Activated naive CD4-positive, alpha-beta T cell treated with anti-CD3 and anti-CD28 coated beads, Interleukin-2, amount 10 ng/mL, durations not matched to agents 7 days and 5 days (primary cell): ENCODE results near the gene OTOG.
"Not testable (repeated sequence)": the region's sequence is repeated elsewhere in the genome, so short reads cannot be mapped to it uniquely, and the experiment has no call there.

ENCODE experiments used
- CTCF ChIA-PET: fragments of 350-600 bp; sonication (Branson Sonifier 250); formaldehyde crosslinking; loops from one replicate; lab custom pipeline; 2021; ENCODE audit warnings: antibody characterized with exemption; lab: Charles Lee
- DNase-seq: peaks from one replicate; pipeline ENCODE4 v3.0.0-alpha.2; 2020
- H3K27ac Mint-ChIP-seq: one replicate; pipeline ENCODE4 v1.8.0; 2021; ENCODE audit warnings: mild to moderate bottlenecking, moderate library complexity, mixed read lengths
- H3K27me3 Mint-ChIP-seq: one replicate; pipeline ENCODE4 v1.8.0; 2021; ENCODE audit warnings: mild to moderate bottlenecking, mixed read lengths
- H3K36me3 Mint-ChIP-seq: one replicate; pipeline ENCODE4 v1.8.0; 2021; ENCODE audit warnings: mixed read lengths
- H3K4me1 Mint-ChIP-seq: one replicate; pipeline ENCODE4 v1.8.0; 2021; ENCODE audit warnings: mixed read lengths
- H3K4me3 Mint-ChIP-seq: one replicate; pipeline ENCODE4 v1.8.0; 2021; ENCODE audit warnings: mild to moderate bottlenecking, moderate library complexity, mixed read lengths
- H3K9me3 Mint-ChIP-seq: one replicate; pipeline ENCODE4 v1.8.0; 2021; ENCODE audit warnings: mixed read lengths

The OTOG gene

DNA sequence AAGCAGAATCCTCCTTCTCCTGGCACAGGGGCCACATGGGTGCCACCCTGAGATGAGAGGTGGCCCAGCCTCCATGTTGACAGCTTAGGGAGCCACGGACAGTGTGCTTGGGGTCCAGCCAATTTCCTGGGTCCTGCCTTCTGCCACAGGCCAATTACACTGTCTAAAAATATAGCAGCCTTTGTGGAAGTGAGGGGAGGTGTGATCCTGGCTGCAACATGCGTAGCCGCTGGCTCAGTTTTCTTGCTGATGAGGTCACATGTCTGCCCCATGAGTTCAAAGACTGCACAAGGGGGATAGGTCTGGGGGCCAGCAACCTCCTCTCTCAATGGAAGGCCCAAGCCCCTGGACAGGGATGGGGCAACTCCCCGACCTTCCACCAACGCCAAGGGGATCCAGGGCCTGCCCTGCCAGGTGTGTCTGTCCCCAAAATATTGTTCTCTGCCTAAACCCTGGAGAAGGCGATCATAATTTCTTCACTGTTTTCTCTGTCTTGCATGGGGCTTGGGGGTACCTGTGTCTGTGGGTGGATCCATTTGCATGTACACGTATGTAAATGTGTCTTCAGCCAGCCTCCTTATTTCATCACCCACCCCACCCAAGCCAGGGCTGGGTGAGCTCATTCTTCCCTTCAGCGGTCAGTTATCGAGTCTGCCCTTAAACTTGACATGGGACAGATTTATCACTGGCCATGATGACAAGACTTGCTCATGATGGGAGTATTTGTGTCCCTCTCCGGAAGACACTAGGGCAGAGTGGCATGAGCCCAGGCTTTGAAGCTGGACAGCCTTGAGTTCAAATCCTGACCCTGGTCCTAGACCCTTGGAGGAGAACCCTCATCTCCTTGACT lies 59.4 kb downstream of the OTOG start:
- H3K4me1 Mint-ChIP-seq: no peaks in the 10 kb centered on the region
- H3K36me3 Mint-ChIP-seq: no peaks in the 10 kb centered on the region
- H3K4me3 Mint-ChIP-seq: no peak overlapping the region
- CTCF ChIA-PET: no interaction called here
- no peak for DNase-seq
- peaks cover 8% of the 10 kb centered on the region for H3K27me3 Mint-ChIP-seq
- H3K27ac Mint-ChIP-seq: no peak overlapping the region
- H3K9me3 Mint-ChIP-seq: no peaks in the 10 kb centered on the region

DNA sequence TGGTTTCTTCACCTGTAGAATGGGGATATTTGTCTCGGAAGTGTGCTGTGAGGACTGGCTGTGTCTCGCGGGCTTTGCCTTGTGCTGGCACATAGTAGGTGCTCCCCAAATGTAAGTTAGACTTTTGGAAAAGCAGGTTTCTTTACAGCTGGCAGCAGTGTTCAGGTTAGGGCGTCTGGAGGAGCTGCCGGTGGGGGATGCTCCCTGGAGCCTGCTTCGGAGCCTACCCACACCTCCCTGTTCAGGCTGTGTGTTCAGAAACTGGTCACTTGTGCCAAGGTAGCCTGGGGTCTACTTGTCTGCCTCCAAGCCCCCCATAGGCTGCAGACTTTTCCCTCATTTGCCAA lies 60.0 kb downstream of the OTOG start:
- CTCF ChIA-PET: no interaction called here
- no peak overlapping the region for H3K4me3 Mint-ChIP-seq
- no peaks in the 10 kb centered on the region for H3K4me1 Mint-ChIP-seq
- H3K27ac Mint-ChIP-seq: no peak overlapping the region
- no peaks in the 10 kb centered on the region for H3K9me3 Mint-ChIP-seq
- H3K27me3 Mint-ChIP-seq: peaks cover 8% of the 10 kb centered on the region
- no peaks in the 10 kb centered on the region for H3K36me3 Mint-ChIP-seq
- DNase-seq: no peak

DNA sequence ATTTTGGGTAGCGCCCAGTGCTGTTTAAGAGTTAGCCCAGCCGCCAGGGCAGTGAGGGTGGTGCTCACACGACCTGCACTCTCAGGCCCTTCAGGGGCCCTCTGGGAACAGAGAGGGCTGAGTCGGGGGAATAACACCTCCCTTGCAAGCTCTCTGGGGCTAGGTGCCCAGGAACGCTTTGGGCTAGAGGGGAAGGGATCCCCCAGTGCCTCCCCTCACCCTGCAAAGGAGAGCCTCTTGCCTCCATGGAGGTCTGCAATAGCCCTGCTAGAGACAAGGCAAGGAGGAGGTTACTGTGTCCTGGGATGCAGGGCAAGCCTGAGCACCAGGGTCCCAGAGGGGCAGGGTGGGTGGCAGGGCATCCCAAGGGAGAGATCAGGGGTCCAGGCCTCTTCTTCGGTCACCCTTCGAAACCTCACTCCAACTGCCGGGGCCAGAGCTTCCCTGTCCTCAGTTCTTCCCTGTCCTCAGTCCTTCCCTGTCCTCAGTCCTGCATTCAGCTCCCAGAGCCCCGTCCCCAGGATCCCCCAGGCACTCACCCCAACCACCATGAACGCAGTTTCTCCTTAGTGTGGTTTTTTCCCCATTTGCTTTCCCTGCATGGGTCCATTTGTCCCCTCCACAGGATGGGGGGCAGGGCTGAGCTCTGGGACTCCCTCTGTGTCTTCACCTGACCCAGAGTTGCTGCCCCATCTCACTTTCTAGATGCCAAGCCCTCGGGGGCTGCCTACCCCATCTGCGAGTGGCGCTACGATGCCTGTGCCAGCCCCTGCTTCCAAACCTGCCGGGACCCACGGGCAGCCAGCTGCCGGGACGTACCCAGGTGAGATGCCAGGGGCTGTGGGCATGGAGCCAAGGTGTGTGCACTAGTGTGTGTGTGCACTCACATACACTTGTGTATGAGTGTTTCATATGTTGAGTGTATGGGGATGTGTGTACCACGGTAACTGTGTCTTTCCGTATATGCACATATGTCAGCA lies 60.8 kb downstream of the OTOG start:
- no peak overlapping the region for H3K4me3 Mint-ChIP-seq
- no peaks in the 10 kb centered on the region for H3K36me3 Mint-ChIP-seq
- CTCF ChIA-PET: no interaction called here
- H3K9me3 Mint-ChIP-seq: no peaks in the 10 kb centered on the region
- H3K27ac Mint-ChIP-seq: no peak overlapping the region
- H3K27me3 Mint-ChIP-seq: peaks cover 8% of the 10 kb centered on the region
- DNase-seq: no peak
- H3K4me1 Mint-ChIP-seq: no peaks in the 10 kb centered on the region

DNA sequence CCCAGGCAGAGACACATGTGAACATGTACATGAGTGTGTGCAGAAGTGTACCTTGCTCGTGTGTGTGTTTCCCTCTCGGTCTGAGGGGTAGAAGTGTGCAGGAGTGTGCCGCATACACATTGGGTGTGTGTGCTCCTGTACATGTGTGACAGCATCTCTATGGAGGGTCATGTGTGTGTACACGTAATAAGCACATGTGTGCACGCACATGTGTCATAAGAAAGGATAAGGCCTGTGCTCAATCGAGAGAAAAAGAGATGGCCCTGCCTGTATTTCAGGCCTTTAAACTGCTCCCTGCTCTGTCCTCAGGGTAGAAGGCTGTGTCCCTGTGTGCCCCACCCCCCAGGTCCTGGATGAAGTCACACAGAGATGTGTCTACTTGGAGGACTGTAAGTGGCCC lies 61.8 kb downstream of the OTOG start:
- no peak overlapping the region for H3K4me3 Mint-ChIP-seq
- H3K4me1 Mint-ChIP-seq: no peaks in the 10 kb centered on the region
- H3K27ac Mint-ChIP-seq: no peak overlapping the region
- no peak for DNase-seq
- no peaks in the 10 kb centered on the region for H3K36me3 Mint-ChIP-seq
- peaks cover 12% of the 10 kb centered on the region for H3K27me3 Mint-ChIP-seq
- CTCF ChIA-PET: no interaction called here
- H3K9me3 Mint-ChIP-seq: no peaks in the 10 kb centered on the region

DNA sequence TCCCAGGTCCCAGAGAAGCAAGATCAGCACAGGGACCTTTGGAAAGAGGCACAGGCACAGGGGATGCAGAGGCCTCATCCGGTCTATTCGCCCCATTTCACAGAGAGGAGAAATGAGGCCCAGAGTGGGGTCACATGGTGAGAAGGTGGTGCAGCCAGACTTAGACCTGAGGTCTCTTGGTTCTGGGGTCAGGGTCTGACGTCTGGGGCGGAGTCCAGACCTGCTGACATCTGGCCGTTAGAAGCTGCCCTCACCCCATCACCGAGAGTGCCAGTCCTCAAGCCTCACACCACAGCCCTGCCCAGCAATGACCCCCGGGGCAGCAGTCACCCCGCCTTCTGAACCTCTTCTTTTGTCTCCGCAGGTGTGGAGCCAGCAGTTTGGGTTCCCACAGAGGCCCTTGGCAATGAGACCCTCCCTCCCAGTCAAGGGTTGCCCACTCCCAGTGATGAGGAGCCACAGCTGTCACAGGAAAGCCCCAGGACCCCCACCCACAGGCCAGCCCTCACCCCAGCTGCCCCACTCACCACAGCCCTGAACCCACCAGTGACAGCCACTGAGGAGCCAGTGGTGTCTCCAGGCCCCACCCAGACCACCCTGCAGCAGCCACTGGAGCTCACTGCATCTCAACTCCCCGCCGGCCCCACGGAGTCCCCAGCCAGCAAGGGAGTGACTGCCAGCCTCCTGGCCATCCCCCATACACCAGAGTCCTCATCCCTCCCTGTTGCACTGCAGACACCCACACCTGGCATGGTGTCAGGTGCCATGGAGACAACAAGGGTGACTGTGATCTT lies 62.4 kb downstream of the OTOG start:
- Mint-ChIP-seq H3K27me3 (peaks cover 12% of the 10 kb centered on the region), H3K9me3 (no peaks in the 10 kb centered on the region), H3K27ac (no peak overlapping the region), H3K4me1 (no peaks in the 10 kb centered on the region), H3K4me3 (no peak overlapping the region), H3K36me3 (no peaks in the 10 kb centered on the region)
- CTCF ChIA-PET: no interaction called here
- no peak for DNase-seq

DNA sequence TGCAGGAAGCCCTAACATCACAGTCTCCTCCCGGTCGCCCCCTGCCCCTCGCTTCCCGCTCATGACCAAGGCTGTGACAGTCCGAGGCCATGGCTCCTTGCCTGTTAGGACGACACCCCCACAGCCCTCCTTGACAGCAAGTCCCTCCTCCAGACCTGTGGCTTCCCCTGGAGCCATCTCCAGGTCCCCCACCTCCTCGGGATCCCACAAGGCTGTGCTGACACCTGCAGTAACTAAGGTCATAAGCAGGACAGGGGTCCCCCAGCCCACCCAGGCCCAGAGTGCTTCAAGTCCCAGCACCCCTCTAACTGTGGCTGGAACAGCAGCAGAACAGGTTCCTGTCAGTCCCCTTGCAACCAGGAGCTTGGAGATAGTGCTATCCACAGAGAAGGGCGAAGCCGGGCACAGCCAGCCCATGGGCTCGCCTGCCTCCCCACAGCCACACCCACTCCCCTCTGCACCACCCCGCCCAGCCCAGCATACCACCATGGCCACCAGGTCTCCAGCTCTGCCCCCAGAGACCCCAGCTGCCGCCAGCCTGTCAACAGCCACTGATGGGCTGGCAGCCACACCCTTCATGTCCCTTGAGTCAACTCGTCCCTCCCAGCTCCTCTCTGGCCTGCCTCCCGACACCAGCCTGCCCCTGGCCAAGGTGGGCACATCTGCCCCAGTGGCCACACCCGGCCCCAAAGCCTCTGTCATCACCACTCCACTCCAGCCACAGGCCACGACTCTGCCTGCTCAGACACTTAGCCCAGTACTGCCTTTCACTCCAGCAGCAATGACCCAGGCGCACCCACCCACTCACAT lies 63.2 kb downstream of the OTOG start:
- no peaks in the 10 kb centered on the region for H3K9me3 Mint-ChIP-seq
- no peaks in the 10 kb centered on the region for H3K4me1 Mint-ChIP-seq
- no peak overlapping the region for H3K4me3 Mint-ChIP-seq
- peaks cover 12% of the 10 kb centered on the region for H3K27me3 Mint-ChIP-seq
- no peak for DNase-seq
- CTCF ChIA-PET: no interaction called here
- H3K27ac Mint-ChIP-seq: no peak overlapping the region
- no peaks in the 10 kb centered on the region for H3K36me3 Mint-ChIP-seq

DNA sequence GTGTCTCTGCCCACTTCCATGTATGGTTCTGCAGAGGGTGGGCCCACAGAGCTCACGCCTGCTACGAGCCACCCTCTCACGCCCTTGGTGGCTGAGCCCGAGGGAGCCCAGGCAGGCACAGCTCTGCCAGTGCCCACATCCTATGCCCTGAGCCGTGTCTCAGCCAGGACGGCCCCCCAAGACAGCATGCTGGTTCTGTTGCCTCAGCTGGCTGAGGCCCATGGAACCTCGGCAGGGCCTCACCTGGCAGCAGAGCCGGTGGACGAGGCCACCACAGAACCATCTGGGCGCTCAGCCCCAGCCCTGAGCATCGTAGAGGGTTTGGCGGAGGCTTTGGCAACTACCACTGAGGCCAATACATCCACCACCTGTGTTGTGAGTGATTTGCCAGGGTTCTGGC lies 64.0 kb downstream of the OTOG start:
- CTCF ChIA-PET: no interaction called here
- no peaks in the 10 kb centered on the region for H3K36me3 Mint-ChIP-seq
- no peak overlapping the region for H3K27ac Mint-ChIP-seq

DNA sequence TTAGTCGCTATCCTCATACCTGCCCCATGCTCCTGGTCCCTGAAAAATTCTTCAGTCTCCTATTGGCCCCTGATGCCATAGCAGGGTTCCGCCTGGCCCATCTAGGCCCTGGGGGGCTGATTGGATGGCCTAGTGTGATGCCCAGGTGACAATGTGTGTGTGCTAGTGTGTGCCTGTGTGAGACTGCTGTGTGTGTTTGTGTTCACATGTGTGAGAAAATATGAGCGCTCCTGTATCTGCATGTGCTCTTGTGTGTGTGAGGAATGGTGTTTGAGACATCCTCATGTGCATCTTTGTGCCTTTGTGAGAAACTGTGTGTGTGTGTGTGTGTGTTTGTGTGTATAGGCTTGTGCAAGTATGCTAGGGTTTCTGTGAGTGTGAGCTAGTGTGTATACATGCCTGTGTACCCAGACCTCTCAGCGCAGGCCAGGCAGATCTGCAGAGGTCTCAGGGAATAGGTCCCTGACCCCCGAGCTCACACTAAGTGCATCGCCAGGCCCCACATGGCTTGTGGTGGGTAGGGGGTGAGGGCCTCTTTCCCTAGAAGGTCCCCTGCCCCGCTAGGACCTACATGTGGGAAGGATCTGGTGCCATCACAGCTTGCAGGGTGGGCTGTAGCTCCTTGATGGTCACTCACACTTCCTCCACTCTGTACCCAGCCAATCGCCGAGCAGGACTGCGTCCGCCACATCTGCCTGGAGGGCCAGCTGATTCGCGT lies 64.6 kb downstream of the OTOG start:
- CTCF ChIA-PET: interaction anchor here (1.0 kb wide), 1 partner anchor 13 kb away, joined by 3 read pairs; no protein-coding TSS in a partner anchor
- peaks cover 10% of the 10 kb centered on the region for H3K27me3 Mint-ChIP-seq
- H3K36me3 Mint-ChIP-seq: no peaks in the 10 kb centered on the region
- no peak for DNase-seq
- no peak overlapping the region for H3K4me3 Mint-ChIP-seq
- H3K27ac Mint-ChIP-seq: no peak overlapping the region
- no peaks in the 10 kb centered on the region for H3K9me3 Mint-ChIP-seq
- no peaks in the 10 kb centered on the region for H3K4me1 Mint-ChIP-seq

More for the DNA sequence above, 64.0 kb downstream of the OTOG start:
- DNase-seq: no peak
- Mint-ChIP-seq H3K9me3 (no peaks in the 10 kb centered on the region), H3K4me1 (no peaks in the 10 kb centered on the region), H3K27me3 (peaks cover 12% of the 10 kb centered on the region), H3K4me3 (no peak overlapping the region)

DNA sequence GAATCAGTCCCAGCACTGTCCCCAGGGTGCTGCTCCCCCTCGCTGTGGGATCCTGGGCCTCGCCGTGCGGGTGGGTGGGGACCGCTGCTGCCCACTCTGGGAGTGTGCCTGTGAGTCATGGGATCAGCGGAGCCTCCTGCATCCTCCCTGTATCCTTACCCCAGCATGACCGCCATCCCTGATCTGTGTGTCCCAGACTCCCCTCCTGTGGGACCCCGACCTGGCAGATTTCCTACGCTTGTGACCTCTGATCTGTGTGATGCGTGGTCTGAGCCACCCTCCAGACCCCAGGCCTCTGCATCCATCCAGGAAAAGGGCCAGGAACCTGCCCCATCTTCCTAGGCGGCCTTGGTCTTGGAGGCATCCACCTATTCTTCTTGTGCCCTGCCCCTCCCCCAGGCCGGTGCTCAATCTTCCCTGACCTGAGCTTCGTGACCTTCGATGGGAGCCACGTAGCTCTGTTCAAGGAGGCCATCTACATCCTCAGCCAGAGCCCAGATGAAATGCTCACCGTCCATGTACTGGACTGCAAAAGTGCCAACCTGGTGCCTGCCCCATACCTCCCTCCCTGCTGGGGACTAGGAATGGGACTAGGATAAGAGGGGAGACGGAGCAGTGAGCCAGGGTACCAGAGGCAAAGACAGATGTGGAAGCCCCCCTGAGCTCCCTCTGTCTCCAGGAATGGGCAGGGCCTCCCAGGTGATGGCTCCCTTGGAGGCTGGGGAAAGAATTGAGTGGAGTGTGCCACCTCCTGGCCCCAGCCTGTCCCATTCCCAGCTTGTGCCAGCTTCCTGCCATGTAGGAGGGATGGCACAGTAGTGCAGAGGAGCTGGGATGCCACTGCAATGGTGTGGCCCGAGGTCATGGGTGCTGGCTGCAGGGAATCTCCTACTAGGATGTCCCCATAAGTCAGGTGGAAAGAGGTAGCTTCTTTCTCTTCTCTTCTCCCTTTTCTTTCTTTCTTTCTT lies 65.4 kb downstream of the OTOG start:
- H3K4me1 Mint-ChIP-seq: no peaks in the 10 kb centered on the region
- H3K27me3 Mint-ChIP-seq: peaks cover 8% of the 10 kb centered on the region
- H3K27ac Mint-ChIP-seq: no peak overlapping the region
- no peaks in the 10 kb centered on the region for H3K36me3 Mint-ChIP-seq
- no peak for DNase-seq
- CTCF ChIA-PET: interaction anchor here (1.0 kb wide), 1 partner anchor 14 kb away, joined by 3 read pairs; no protein-coding TSS in a partner anchor
- no peaks in the 10 kb centered on the region for H3K9me3 Mint-ChIP-seq
- H3K4me3 Mint-ChIP-seq: no peak overlapping the region

DNA sequence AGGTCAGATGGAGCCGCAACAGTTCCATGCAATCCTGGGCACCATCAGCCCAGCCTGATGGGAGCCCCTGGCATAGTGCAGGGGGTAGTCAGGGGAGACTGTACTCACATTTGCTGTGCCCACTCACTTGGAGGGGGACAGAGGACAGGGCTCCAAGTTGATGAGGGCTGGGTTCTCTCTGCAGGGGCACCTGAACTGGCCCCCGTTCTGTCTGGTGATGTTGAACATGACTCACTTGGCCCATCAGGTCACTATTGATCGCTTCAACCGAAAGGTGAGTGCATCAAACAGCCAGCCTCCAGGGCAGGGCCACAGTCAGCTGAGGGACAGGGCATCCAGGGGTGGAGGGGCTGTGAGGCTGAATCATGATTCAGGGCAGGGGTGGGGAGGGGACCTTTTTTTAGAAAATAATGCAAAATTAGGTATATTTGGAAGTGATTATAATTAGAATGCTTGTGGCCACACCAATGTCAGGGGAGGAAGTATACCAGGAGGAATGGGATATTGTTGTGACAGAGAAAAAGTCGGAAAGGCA lies 66.4 kb downstream of the OTOG start:
- Mint-ChIP-seq H3K4me3 (no peak overlapping the region), H3K4me1 (no peaks in the 10 kb centered on the region), H3K36me3 (no peaks in the 10 kb centered on the region), H3K27me3 (peaks cover 8% of the 10 kb centered on the region), H3K9me3 (no peaks in the 10 kb centered on the region), H3K27ac (no peak overlapping the region)
- CTCF ChIA-PET: no interaction called here
- no peak for DNase-seq

DNA sequence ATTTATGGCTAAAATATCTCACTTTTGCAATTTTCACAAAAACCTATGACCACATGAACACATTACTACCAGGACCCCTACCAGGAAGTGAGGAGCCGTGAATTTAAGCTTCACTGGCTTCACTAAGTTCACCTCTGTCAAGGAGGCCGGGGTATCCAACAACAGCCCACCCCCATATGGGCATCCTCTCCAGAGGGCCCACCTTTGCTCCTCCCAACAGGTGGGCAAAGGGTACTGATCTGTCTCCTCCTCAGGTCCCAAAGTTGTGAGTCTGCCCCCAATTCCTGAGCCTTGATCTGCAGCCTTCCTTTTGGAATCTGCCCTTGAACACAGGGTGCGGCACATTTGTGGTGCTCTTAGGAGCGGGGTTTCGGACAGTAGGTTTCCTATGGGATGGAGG lies 66.9 kb downstream of the OTOG start:
- no peaks in the 10 kb centered on the region for H3K36me3 Mint-ChIP-seq
- no peak overlapping the region for H3K27ac Mint-ChIP-seq
- peaks cover 8% of the 10 kb centered on the region for H3K27me3 Mint-ChIP-seq
- no peak overlapping the region for H3K4me3 Mint-ChIP-seq
- DNase-seq: no peak
- CTCF ChIA-PET: no interaction called here
- H3K9me3 Mint-ChIP-seq: no peaks in the 10 kb centered on the region
- no peaks in the 10 kb centered on the region for H3K4me1 Mint-ChIP-seq

DNA sequence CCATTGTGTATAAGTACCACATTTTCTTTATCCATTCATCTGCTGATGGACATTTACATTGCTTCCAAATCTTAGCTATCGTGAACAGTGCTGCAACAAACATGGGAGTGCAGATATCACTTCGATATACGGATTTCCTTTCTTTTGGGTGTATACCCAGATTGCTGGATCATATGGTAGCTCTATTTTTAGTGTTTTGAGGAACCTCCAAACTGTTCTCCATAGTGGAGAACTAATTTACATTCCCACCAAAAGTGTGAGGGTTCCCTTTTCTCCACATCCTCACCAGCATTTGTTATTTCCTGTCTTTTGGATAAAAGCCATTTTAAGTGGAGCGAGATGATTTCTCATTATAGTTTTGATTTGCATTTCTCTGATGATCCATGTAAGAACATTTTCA lies 75.7 kb downstream of the OTOG start:
- peaks cover 19% of the 10 kb centered on the region for H3K27me3 Mint-ChIP-seq
- H3K9me3 Mint-ChIP-seq, H3K27ac Mint-ChIP-seq, H3K36me3 Mint-ChIP-seq, DNase-seq, H3K4me3 Mint-ChIP-seq, CTCF ChIA-PET, H3K4me1 Mint-ChIP-seq: not testable (repeated sequence)
